Measurements from ENCODE around the gene EXD3. TPM values are rescaled to one million over a fixed set of nuclear protein-coding genes. Genes with fewer than 3 reads are reported as not detected.
"Not testable (repeated sequence)": the region's sequence is repeated elsewhere in the genome, so short reads cannot be mapped to it uniquely, and the experiment has no call there.

EXD3 gene
- total RNA-seq, 1 donor = 6.1 TPM

GRCh38 chr9:137264067-137264466, 158.9 kb downstream of the EXD3 start:
- Histone ChIP-seq H3K9me3 (ENCODE audit: low read depth, low read length) (no peaks in the 10 kb centered on the region), H3K27me3 (ENCODE audit: insufficient read depth, low read length) (no peaks in the 10 kb centered on the region), H3K4me1 (ENCODE audit: insufficient read depth, low read length) (peaks cover 15% of the 10 kb centered on the region), H3K4me3 (ENCODE audit: low read length) (no peak overlapping the region)

GRCh38 chr9:137263506-137263905, 159.5 kb downstream of the EXD3 start:
- no peaks in the 10 kb centered on the region for H3K27me3 ChIP-seq (ENCODE audit: insufficient read depth, low read length)
- no peak overlapping the region for H3K4me3 ChIP-seq (ENCODE audit: low read length)
- H3K4me1 ChIP-seq (ENCODE audit: insufficient read depth, low read length) = peaks cover 10% of the 10 kb centered on the region
- H3K9me3 ChIP-seq (ENCODE audit: low read depth, low read length) = no peaks in the 10 kb centered on the region

- H3K9me3 ChIP-seq (ENCODE audit: low read depth, low read length) = no peaks in the 10 kb centered on the region
- H3K4me1 ChIP-seq (ENCODE audit: insufficient read depth, low read length) = peaks cover 5% of the 10 kb centered on the region
- no peak overlapping the region for H3K4me3 ChIP-seq (ENCODE audit: low read length)
- no peaks in the 10 kb centered on the region for H3K27me3 ChIP-seq (ENCODE audit: insufficient read depth, low read length)
Observed at GRCh38 chr9:137262909-137263285, 160.1 kb downstream of the EXD3 start.

- not testable (repeated sequence) for H3K4me1 ChIP-seq (ENCODE audit: insufficient read depth, low read length); H3K27me3 ChIP-seq (ENCODE audit: insufficient read depth, low read length); H3K4me3 ChIP-seq (ENCODE audit: low read length); H3K9me3 ChIP-seq (ENCODE audit: low read depth, low read length)
Observed at GRCh38 chr9:137262173-137262908, 160.6 kb downstream of the EXD3 start.

Other genes with a start within 250 kb of the EXD3 start
- 36.7 TPM for gene ANAPC2, start 234.6 kb downstream of the EXD3 start, total RNA-seq
- gene SSNA1, start 234.5 kb downstream of the EXD3 start, total RNA-seq = 38.2 TPM
- gene TPRN, start 222.4 kb downstream of the EXD3 start, total RNA-seq = 2.4 TPM
- 21.1 TPM for gene TMEM203, start 217.5 kb downstream of the EXD3 start, total RNA-seq
- gene NDOR1, start 217.5 kb downstream of the EXD3 start, total RNA-seq = 9.2 TPM
- gene RNF208, start 200.9 kb downstream of the EXD3 start, total RNA-seq = 0.31 TPM
- 0.21 TPM for gene CYSRT1, start 198.0 kb downstream of the EXD3 start, total RNA-seq
- 0.10 TPM for gene RNF224, start 195.7 kb downstream of the EXD3 start, total RNA-seq
- not detected for gene SLC34A3, start 192.3 kb downstream of the EXD3 start, total RNA-seq
- gene TUBB4B, start 181.9 kb downstream of the EXD3 start, total RNA-seq = 67.9 TPM
- gene STPG3, start 171.9 kb downstream of the EXD3 start, total RNA-seq = not detected
- gene NELFB, start 167.8 kb downstream of the EXD3 start, total RNA-seq = 20.9 TPM
- 5.4 TPM for gene TOR4A, start 145.4 kb downstream of the EXD3 start, total RNA-seq
- 1.8 TPM for gene NRARP, start 120.9 kb downstream of the EXD3 start, total RNA-seq
- gene NOXA1, start 231 bp upstream of the EXD3 start, total RNA-seq = 2.2 TPM
- gene ENTPD8, start 18.2 kb upstream of the EXD3 start, total RNA-seq = not detected
- 23.7 TPM for gene NSMF, start 36.2 kb upstream of the EXD3 start, total RNA-seq
- gene PNPLA7, start 127.2 kb upstream of the EXD3 start, total RNA-seq = 2.3 TPM
- gene MRPL41, start 128.7 kb upstream of the EXD3 start, total RNA-seq = 15.6 TPM
- gene DPH7, start 155.8 kb upstream of the EXD3 start, total RNA-seq = 17.6 TPM
- gene ZMYND19, start 167.3 kb upstream of the EXD3 start, total RNA-seq = 1.4 TPM
- 28.7 TPM for gene ARRDC1, start 182.5 kb upstream of the EXD3 start, total RNA-seq
- 56.6 TPM for gene EHMT1, start 195.8 kb upstream of the EXD3 start, total RNA-seq